PC-3 (cell line): ENCODE results near the gene SLC35F3. TPM values are rescaled to one million over a fixed set of nuclear protein-coding genes. Genes with fewer than 3 reads are reported as not detected.
A peak's percentile ranks its signal among the peaks of the same experiment; 100 is the strongest.

Experiments
- ATAC-seq: fragments of 200-7000 bp; cut with Tn5 transposase; 2 replicates; pipeline ENCODE4 v1.9.1; 2020; ENCODE audit warnings: mild to moderate bottlenecking, moderate library complexity
- BruUV-seq: library from RNA; stranded (reverse); fragments of 400-500 nt; replicated peaks from 2 replicates; lab custom pipeline; 2021; lab: Mats Ljungman, UMichigan
- CTCF ChIA-PET: fragments of 300-600 bp; sonication (Branson Sonifier 250); formaldehyde crosslinking; loops from one replicate; lab custom pipeline; 2022; ENCODE audit warnings: antibody characterized with exemption; lab: Charles Lee
- POLR2A ChIA-PET: fragments of 300-600 bp; sonication (Branson Sonifier 250); formaldehyde crosslinking; loops from one replicate; lab custom pipeline; 2022; ENCODE audit warnings: antibody characterized with exemption; ENCODE audit not compliant: unreplicated experiment; lab: Charles Lee
- DNase-seq: peaks from one replicate; pipeline ENCODE4 v3.0.0-alpha.2; 2015
- H2AFZ ChIP-seq: fragments of 300-600 bp; sonication (generic); 2 replicates; pipeline ENCODE4 v1.6.0; 2016; ENCODE audit warnings: antibody characterized with exemption, low read length
- H3F3A ChIP-seq: fragments of 300-600 bp; sonication (generic); one replicate; pipeline ENCODE4 v1.6.0; 2017; ENCODE audit warnings: antibody characterized with exemption, low read length, control low read depth, mild to moderate bottlenecking; ENCODE audit not compliant: unreplicated experiment
- H3K27ac ChIP-seq: fragments of 300-600 bp; sonication (generic); 2 replicates; pipeline ENCODE4 v1.5.1; 2016; ENCODE audit warnings: mild to moderate bottlenecking, low read length
- H3K27me3 ChIP-seq: fragments of 300-600 bp; sonication (generic); 2 replicates; pipeline ENCODE4 v1.6.1; 2016; ENCODE audit warnings: low read length, mixed read lengths
- H3K36me3 ChIP-seq: fragments of 300-600 bp; sonication (generic); 2 replicates; pipeline ENCODE4 v1.6.1; 2016; ENCODE audit warnings: low read depth, mixed run types, low read length, mixed read lengths
- H3K4me1 ChIP-seq: fragments of 300-600 bp; sonication (generic); 2 replicates; pipeline ENCODE4 v1.5.1; 2016; ENCODE audit warnings: low read length; ENCODE audit not compliant: insufficient read depth
- H3K4me2 ChIP-seq: fragments of 300-600 bp; sonication (generic); 2 replicates; pipeline ENCODE4 v1.6.0; 2016; ENCODE audit warnings: low read length
- H3K4me3 ChIP-seq: fragments of 300-600 bp; sonication (generic); 2 replicates; pipeline ENCODE4 v1.5.1; 2016; ENCODE audit warnings: mild to moderate bottlenecking, low read length, mixed read lengths
- H3K79me2 ChIP-seq: fragments of 300-600 bp; sonication (generic); 2 replicates; pipeline ENCODE4 v1.6.1; 2017; ENCODE audit warnings: low read length, mixed read lengths
- H3K9ac ChIP-seq: fragments of 300-600 bp; sonication (generic); 2 replicates; pipeline ENCODE4 v1.6.0; 2016; ENCODE audit warnings: mild to moderate bottlenecking, low read length
- H3K9me2 ChIP-seq: fragments of 300-600 bp; sonication (generic); replicated peaks from 2 replicates; pipeline ENCODE4 v1.6.1; 2016; ENCODE audit warnings: mixed run types, low read length, mixed read lengths
- H3K9me3 ChIP-seq: fragments of 300-600 bp; sonication (generic); 2 replicates; pipeline ENCODE4 v1.6.1; 2016; ENCODE audit warnings: low read length, mixed read lengths
- H4K20me1 ChIP-seq: fragments of 300-600 bp; sonication (generic); 2 replicates; pipeline ENCODE4 v1.6.1; 2016; ENCODE audit warnings: low read length, mixed read lengths
- EZH2 ChIP-seq: fragments of 300-600 bp; sonication (generic); IDR thresholded peaks from one replicate; pipeline ENCODE4 v1.6.1; 2017; ENCODE audit warnings: antibody characterized with exemption, mild to moderate bottlenecking, low read length; ENCODE audit not compliant: unreplicated experiment
- EZH2phosphoT487 ChIP-seq: fragments of 300-600 bp; sonication (generic); IDR thresholded peaks from 2 replicates; pipeline ENCODE4 v1.6.1; 2018; ENCODE audit warnings: mild to moderate bottlenecking, antibody characterized with exemption, low read length, borderline replicate concordance
- intact Hi-C: fragments of 100-400 bp; cut with micrococcal nuclease; formaldehyde crosslinking; loops from 2 replicates; pipeline ENCODE4 v1.9.0; 2023
- total RNA-seq: library from RNA; depleted of rRNA; stranded (reverse); fragments of >200 nt; gene quantifications from 2 replicates; pipeline ENCODE4 v1.2.3, GENCODE V29; 2014
- TF ChIP-seq, protein P1 (sequence below): fragments of 300-600 bp; sonication (generic); conservative IDR thresholded peaks from 2 replicates; pipeline ENCODE4 v1.5.1; 2017; ENCODE audit warnings: antibody characterized with exemption, low read depth, mild to moderate bottlenecking, low read length

The SLC35F3 gene
- total RNA-seq, 1 experiment from 2014 or later: 17.7 TPM

DNA sequence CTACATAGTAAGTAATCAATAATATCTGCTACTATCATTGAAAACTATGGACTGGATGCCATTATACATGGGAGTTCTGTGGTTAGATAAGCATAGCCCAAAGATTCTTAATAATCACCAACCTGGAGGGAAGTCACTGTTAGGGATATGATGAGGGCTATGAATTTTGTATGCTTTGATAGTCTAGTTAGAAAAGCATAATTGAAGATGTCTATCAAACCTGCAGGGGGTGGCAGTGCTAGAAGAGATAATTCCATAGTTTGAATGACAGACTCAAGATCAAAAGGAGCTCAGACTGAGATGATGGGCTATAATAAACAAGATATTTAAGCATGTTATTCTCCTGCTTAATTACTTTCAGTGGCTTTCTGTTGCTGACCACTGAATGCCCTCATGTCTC is 453.4 kb downstream of the SLC35F3 start:
- TF ChIP-seq, protein P1, sequence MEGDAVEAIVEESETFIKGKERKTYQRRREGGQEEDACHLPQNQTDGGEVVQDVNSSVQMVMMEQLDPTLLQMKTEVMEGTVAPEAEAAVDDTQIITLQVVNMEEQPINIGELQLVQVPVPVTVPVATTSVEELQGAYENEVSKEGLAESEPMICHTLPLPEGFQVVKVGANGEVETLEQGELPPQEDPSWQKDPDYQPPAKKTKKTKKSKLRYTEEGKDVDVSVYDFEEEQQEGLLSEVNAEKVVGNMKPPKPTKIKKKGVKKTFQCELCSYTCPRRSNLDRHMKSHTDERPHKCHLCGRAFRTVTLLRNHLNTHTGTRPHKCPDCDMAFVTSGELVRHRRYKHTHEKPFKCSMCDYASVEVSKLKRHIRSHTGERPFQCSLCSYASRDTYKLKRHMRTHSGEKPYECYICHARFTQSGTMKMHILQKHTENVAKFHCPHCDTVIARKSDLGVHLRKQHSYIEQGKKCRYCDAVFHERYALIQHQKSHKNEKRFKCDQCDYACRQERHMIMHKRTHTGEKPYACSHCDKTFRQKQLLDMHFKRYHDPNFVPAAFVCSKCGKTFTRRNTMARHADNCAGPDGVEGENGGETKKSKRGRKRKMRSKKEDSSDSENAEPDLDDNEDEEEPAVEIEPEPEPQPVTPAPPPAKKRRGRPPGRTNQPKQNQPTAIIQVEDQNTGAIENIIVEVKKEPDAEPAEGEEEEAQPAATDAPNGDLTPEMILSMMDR: no peak
- no peak for TF ChIP-seq EZH2phosphoT487
- Histone ChIP-seq H4K20me1 (no peaks in the 10 kb centered on the region), H3K9me3 (no peaks in the 10 kb centered on the region), H3K4me3 (peak overlapping the region; percentile 80), H3K9me2 (no peaks in the 10 kb centered on the region), H3K4me1 (peaks cover 6% of the 10 kb centered on the region), H2AFZ (no peak overlapping the region), H3K27me3 (no peaks in the 10 kb centered on the region), H3K9ac (no peak overlapping the region), H3K27ac (no peak overlapping the region), H3K4me2 (peak overlapping the region; percentile 84), H3K79me2 (peaks cover 8% of the 10 kb centered on the region; the same call in 1 of the 2 replicates), H3K36me3 (no peaks in the 10 kb centered on the region), H3F3A (no peaks in the 10 kb centered on the region)
- POLR2A ChIA-PET: no interaction called here
- no peak for ATAC-seq
- BruUV-seq: no TSS peak
- intact Hi-C loops: no loop called here
- CTCF ChIA-PET: no interaction called here
- no peak for DNase-seq

DNA sequence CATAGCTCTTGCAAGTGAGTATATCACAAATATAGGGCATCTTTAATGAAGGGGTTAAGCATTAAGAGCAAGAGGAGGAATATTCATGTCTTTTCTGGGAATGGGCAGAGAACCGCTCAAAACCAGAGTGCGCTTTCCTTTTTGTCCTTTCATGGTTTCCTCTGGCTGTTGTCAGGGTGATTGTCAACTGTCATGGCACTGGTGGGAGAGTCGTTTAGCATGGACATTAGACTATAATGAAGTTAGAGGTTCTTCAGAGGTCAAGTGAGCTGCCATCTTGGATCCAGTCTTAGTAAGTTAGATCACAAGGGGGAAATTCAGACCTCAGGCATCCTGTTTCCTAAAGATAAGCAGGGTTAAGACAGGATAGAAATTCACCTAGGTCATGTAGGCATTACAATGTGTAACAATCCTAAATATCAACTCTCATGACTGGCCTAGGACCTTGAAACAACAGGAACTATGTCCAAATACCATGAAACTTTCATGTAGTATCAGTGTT is 456.7 kb downstream of the SLC35F3 start:
- intact Hi-C loops: no loop called here
- Histone ChIP-seq H4K20me1 (no peaks in the 10 kb centered on the region), H3K4me3 (no peak overlapping the region), H3K27me3 (no peaks in the 10 kb centered on the region), H3K9ac (no peak overlapping the region), H3K9me2 (no peaks in the 10 kb centered on the region), H3K27ac (no peak overlapping the region), H3K36me3 (no peaks in the 10 kb centered on the region), H3K4me1 (peaks cover 4% of the 10 kb centered on the region), H3K79me2 (peaks cover 8% of the 10 kb centered on the region; the same call in 1 of the 2 replicates), H3K9me3 (no peaks in the 10 kb centered on the region), H3K4me2 (no peak overlapping the region), H2AFZ (no peak overlapping the region), H3F3A (no peaks in the 10 kb centered on the region)
- POLR2A ChIA-PET: no interaction called here
- BruUV-seq: no TSS peak
- DNase-seq: no peak
- CTCF ChIA-PET: no interaction called here
- no peak for ATAC-seq
- TF ChIP-seq EZH2phosphoT487 (no peak), EZH2 (no peak)
- TF ChIP-seq, protein P1: no peak

DNA sequence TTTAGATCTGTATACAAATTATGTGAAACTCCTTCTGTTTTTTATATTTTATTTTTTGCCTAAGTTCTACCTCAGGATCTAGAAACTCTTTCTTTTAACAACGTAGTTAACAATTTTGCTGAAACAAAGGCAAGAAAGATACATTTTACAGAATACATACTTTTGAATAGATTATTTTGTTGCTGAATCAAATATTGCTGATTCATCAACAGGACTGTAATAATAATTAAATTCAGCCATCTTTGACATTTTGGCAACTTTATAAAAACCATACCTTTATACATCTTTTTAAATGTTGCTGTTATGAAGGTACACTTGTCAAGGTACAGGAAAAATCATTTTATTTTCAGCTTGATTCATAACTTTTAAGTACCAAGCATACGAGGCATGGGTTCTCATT is 458.1 kb downstream of the SLC35F3 start:
- no peaks in the 10 kb centered on the region for H3K36me3 ChIP-seq
- H3K27ac ChIP-seq: no peak overlapping the region
- no peaks in the 10 kb centered on the region for H4K20me1 ChIP-seq
- H3K9me2 ChIP-seq: no peaks in the 10 kb centered on the region
- intact Hi-C loops: no loop called here
- ChIA-PET CTCF (no interaction called here), POLR2A (no interaction called here)
- no peaks in the 10 kb centered on the region for H3K4me1 ChIP-seq
- H3K79me2 ChIP-seq: peaks cover 2% of the 10 kb centered on the region; the same call in 1 of the 2 replicates
- no peak overlapping the region for H3K4me3 ChIP-seq
- H3K27me3 ChIP-seq: no peaks in the 10 kb centered on the region
- H3K9me3 ChIP-seq: no peaks in the 10 kb centered on the region
- H3K4me2 ChIP-seq: no peak overlapping the region
- H3K9ac ChIP-seq: no peak overlapping the region
- no peak overlapping the region for H2AFZ ChIP-seq
- H3F3A ChIP-seq: no peaks in the 10 kb centered on the region
- TF ChIP-seq, protein P1: no peak
- TF ChIP-seq EZH2phosphoT487: no peak
- no peak for TF ChIP-seq EZH2
- BruUV-seq: no TSS peak
- ATAC-seq: no peak
- DNase-seq: no peak
